Kasumi-1 (cell line): ENCODE results near the gene PARP2.
"Not testable (repeated sequence)": the region's sequence is repeated elsewhere in the genome, so short reads cannot be mapped to it uniquely, and the experiment has no call there.

Source experiments
- DNase-seq, 2 experiments: peaks; one replicate each; lab custom pipeline; 2025; lab: John Stamatoyannopoulos, UW

PARP2 gene

GRCh38 chr14:20346713-20347112 lies 3.3 kb downstream of the PARP2 start:
- DNase-seq: no peak

DNA sequence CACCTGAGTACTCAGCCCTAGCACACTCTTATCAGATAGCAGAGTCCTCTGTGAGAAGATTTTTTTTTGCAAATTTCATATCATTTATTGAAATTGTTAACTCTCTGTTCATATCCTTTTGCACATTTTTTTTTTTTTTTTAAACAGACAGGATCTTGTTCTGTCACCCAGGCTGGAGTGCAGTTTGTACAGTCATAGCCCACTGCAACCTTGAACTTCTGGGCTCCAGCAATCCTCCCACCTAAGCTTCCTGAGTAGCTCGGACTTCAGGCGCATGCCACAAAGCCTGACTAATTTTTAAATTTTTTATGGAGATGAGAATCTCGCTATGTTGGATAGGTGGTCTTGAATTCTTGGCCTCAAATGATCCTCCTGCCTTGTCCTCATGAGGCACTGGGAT lies 4.3 kb downstream of the PARP2 start:
- no peak for DNase-seq

DNA sequence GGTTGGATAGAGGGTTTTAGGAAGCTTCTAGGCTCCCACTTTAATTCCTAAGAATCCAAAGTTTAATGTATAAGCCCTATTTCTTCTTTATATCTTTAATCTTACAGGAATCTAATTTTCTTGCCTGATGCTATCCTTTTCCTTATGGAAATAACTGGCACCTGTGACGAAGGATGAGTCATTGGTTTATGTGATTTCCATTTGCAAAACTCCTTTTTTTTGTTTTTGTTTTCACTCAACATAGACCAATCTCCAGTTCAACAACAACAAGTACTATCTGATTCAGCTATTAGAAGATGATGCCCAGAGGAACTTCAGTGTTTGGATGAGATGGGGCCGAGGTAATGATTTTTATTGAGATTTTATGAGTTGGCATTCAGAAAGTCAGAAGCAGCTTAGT lies 6.8 kb downstream of the PARP2 start:
- DNase-seq: no peak

DNA sequence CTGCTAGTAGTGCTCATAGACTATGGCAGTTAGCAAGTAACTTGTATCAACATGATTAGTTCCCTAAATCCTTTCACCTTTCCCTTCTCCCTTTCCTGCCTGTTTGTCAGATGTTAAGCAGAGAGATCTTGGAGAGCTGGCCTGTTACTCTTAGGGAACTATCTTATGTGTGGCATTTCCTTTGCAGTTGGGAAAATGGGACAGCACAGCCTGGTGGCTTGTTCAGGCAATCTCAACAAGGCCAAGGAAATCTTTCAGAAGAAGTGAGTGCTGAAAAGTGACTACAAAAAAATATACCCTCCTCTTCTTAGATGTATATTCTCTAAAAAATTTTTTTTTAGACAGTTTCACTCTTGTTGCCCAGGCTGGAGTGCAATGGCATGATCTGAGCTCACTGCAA lies 7.4 kb downstream of the PARP2 start:
- peak in 1 of 2 experiments; percentile 23 for DNase-seq

- no peak for DNase-seq
These were observed 13.0 kb downstream of the PARP2 start for GRCh38 chr14:20356422-20356821.

DNA sequence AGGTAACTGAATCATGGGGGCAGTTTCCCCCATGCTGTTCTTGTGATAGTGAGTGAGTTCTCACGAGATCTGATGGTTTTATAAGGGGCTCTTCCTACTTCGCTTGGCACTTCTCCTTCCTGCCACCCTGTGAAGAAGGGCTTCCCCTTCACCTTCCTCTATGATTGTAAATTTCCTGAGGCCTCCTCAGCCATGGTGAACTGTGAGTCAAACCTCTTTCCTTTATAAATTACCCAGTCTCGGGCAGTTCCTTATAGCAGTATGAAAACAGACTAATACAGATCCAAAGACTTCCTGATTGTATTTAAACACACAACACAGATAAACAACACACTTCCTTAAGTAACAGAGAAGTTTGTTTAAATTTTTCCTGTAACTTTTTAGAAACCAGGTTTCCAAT lies 15.0 kb downstream of the PARP2 start:
- not testable (repeated sequence) for DNase-seq

DNA sequence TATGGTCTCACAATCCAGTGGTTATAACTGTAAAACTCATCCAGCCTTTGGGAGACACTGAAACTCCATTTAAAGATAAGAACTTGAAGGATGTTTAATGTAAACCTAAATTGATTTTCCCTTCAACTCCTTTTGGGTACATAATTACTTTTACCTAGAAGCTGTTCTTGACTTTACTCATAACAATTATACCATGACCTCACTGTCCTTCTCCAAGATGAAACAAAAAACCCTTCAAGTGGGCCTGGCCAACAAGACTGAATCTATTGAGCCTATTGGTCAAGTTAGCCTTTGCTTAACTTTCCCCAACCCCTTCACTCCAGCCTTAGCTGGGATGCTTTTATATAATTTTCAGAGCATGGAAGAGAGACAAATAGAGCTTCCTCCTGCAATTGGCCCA lies 22.5 kb downstream of the PARP2 start:
- DNase-seq: no peak

DNA sequence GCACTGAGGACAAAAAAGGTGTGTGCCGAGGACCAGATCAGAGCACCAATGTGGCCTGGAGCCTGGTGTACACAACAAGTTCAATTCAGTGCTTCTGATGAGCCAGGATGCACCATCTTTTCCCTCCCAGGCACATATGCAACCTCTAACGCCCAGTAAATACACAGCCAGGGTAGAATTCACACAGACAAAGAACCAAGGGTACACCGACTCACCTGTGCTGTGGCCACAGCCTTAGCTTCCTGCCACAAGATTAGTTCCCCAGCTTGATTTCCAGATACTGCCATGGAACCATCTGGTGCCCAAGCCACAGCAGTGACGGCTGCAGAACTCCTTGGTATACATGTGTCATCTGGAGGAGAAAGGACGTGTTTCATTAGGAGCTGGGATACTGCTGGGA lies 29.4 kb downstream of the PARP2 start:
- DNase-seq: no peak

GRCh38 chr14:20375471-20375870 lies 32.0 kb downstream of the PARP2 start:
- DNase-seq: no peak

GRCh38 chr14:20376071-20376588 lies 32.7 kb downstream of the PARP2 start:
- DNase-seq: no peak

DNA sequence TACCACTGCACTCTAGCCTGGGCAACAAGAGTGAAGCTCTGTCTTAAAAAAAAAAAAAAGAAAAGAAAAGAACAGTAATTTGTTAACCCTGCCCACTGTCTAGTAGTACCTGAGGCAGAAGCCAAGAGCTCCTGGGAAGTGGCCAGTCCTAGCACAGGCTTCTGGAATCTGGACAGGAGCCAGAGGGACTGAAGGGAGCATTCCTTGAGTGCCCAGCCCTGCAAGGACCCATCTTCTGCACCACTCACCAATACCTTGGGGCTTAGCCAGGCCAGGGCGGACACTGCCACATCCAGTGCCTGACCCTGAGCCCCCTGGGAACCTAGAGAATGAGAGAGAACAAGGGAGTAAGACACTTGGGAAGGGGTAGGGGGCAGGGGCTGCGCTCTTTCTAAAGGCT lies 33.7 kb downstream of the PARP2 start:
- no peak for DNase-seq

GRCh38 chr14:20379743-20380142 lies 36.3 kb downstream of the PARP2 start:
- no peak for DNase-seq

GRCh38 chr14:20380681-20381080 lies 37.2 kb downstream of the PARP2 start:
- no peak for DNase-seq

DNA sequence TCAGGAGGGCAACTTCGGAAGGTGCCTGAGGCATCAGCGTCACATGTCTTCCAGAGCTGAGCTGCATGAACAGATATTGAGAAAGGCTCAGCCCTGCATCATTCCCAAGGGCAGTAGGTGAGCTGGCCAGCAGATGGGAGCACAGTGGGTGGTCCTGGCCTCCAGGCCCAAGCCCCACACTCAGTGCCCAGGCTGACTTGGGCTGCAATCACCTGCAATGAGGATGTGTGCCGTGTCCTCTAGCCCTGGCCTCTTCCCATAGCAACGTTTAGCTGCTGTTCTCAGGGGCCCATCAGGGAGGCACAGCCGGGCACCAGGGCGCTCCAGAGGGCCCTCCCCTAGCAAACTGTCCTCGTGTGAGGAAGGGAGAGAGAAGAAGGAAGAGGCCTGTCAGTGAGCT lies 37.9 kb downstream of the PARP2 start:
- DNase-seq: no peak

GRCh38 chr14:20382526-20382925 lies 39.1 kb downstream of the PARP2 start:
- DNase-seq: no peak

DNA sequence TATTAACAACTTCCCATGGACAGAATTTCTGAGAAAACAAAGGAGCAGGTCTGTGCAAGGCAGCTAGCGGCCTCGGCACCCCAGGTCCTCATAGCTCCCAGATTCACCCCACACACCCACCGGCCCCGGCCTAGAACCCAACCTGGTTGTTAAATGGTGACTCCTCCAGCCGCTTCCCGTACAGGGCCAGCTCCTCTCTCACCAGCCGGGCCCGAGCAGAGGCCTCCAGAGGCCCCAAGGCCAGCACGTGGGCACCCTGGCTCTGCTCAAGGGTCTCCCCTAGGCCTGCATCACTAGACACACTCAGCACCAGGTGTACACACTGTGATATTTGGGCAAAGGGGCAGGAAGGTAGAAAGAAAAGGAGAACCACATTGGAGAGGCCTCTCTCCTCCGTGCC lies 39.6 kb downstream of the PARP2 start:
- DNase-seq: no peak

- no peak for DNase-seq
These were observed 40.2 kb downstream of the PARP2 start for GRCh38 chr14:20383636-20384035.

- no peak for DNase-seq
These were observed 40.9 kb downstream of the PARP2 start for GRCh38 chr14:20384321-20384720.

GRCh38 chr14:20384886-20385285 lies 41.5 kb downstream of the PARP2 start:
- no peak for DNase-seq

DNA sequence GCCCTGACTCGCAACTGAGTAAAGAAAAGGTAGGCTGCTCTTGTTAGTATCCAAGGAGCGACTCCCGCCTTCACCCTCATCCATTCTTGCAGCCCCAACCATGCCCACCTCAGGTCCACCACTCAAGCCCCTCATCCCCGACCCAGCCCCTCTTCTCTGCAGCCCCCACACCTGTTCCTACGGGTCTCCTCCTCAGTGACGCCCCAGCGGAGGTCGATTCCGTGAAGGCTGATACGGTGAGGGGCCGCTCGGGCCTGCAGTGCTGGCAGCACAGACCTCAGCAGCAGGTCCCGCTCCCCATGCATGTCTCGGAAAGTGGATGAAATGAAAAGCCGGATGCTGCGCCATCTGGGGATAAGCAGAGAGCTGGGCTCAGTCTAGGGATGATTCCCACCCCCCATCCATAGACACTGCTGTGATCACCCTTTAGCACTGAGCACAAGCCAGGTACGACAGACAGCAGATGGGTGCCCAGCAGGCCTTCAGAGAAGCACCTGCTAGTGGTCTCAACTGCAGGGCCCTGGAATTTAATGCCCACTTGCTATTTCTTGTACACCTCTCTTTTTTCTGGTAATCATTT lies 42.9 kb downstream of the PARP2 start:
- no peak for DNase-seq

DNA sequence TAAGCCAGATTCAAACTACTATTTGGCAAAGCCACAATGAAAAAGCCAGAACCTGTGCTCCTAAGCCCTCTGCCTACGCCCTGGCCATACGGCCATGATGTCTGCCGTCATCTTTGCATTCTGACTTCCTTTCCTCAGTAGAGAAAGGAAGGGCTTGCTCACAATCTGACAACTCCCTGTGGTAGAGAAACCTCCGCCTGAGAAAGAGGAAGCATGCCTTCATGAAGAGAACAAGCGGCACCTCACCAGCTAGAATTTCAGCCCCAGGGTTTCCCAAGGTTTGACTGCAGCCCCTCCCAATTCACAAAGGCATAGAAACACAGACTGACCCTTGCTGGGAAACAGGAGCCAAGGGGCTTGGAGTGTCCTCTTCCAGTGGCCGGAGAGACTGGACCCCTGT lies 44.1 kb downstream of the PARP2 start:
- peak; percentile 90 to 91 for DNase-seq

GRCh38 chr14:20388159-20388558 lies 44.7 kb downstream of the PARP2 start:
- no peak for DNase-seq

GRCh38 chr14:20391505-20391904 lies 48.1 kb downstream of the PARP2 start:
- no peak for DNase-seq

GRCh38 chr14:20397511-20397910 lies 54.1 kb downstream of the PARP2 start:
- DNase-seq: no peak

DNA sequence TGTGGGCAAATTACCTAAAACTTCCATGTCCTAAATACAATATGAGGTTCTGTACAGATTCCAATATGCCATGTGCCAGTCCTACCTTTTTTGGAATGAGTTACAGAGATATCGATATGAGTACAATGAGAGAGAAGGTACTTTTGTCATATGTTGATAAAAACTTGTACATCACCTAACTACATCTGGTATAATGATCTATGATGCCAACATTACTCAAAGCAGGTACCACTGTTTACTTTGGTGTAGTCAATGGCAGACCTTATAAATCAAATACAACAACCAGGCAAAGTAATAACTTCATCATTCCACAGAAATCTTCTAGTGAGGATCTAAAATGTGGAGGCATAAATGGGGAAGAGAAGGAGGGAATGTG lies 57.1 kb downstream of the PARP2 start:
- DNase-seq: no peak
